HG02970 (cell line): ENCODE results near the gene MRPL58.

Experiments
- ATAC-seq: cut with Tn5 transposase; IDR thresholded peaks from one replicate; pipeline ENCODE4 v1.9.1; 2021; ENCODE audit warnings: mild to moderate bottlenecking, moderate library complexity, moderate number of reproducible peaks; ENCODE audit not compliant: unreplicated experiment, low FRiP score

The MRPL58 gene

GRCh38 chr17:75067856-75068255, 55.4 kb downstream of the MRPL58 start:
- no peak for ATAC-seq

GRCh38 chr17:75068750-75069149, 56.3 kb downstream of the MRPL58 start:
- no peak for ATAC-seq

- no peak for ATAC-seq
Observed at GRCh38 chr17:75069783-75070182, 57.3 kb downstream of the MRPL58 start.
